Measurements from ENCODE around the gene SERHL2. TPM values are rescaled to one million over a fixed set of nuclear protein-coding genes. Genes with fewer than 3 reads are reported as not detected.
"Not testable (repeated sequence)": the region's sequence is repeated elsewhere in the genome, so short reads cannot be mapped to it uniquely, and the experiment has no call there.

The SERHL2 gene
- total RNA-seq, result 5.6 TPM

GRCh38 chr22:42553475-42554361 is at the start of gene SERHL2:
SERHL2 (plus strand) TSS chr22:42553956; CDS start chr22:42554021, 65 bp downstream.
- peak; percentile 67 for DNase-seq

- not testable (repeated sequence) for DNase-seq
Observed at GRCh38 chr22:42508327-42508974, 45.3 kb upstream of the SERHL2 start.

GRCh38 chr22:42508975-42509364 is 44.8 kb upstream of the SERHL2 start:
- not testable (repeated sequence) for DNase-seq

- no peak for DNase-seq
Observed at GRCh38 chr22:42509548-42509947, 44.2 kb upstream of the SERHL2 start.

GRCh38 chr22:42511401-42511891 is 42.3 kb upstream of the SERHL2 start:
- no peak for DNase-seq

- not testable (repeated sequence) for DNase-seq
Observed at GRCh38 chr22:42512273-42512990, 41.3 kb upstream of the SERHL2 start.

GRCh38 chr22:42514331-42514730 is 39.4 kb upstream of the SERHL2 start:
- DNase-seq, result not testable (repeated sequence)

- not testable (repeated sequence) for DNase-seq
Observed at GRCh38 chr22:42515304-42515703, 38.5 kb upstream of the SERHL2 start.

GRCh38 chr22:42515896-42516295 is 37.9 kb upstream of the SERHL2 start:
- no peak for DNase-seq

- not testable (repeated sequence) for DNase-seq
Observed at GRCh38 chr22:42517103-42517502, 36.7 kb upstream of the SERHL2 start.

GRCh38 chr22:42518638-42519524 is 34.9 kb upstream of the SERHL2 start:
- not testable (repeated sequence) for DNase-seq

GRCh38 chr22:42519525-42520401 is 34.0 kb upstream of the SERHL2 start, which contains the start of gene RRP7A:
RRP7A (minus strand) TSS chr22:42519796; CDS start chr22:42519786, 10 bp downstream.
- peak; percentile 74 for DNase-seq

- DNase-seq, result no peak
Observed at GRCh38 chr22:42521228-42521546, 32.6 kb upstream of the SERHL2 start.

- DNase-seq, result no peak
Observed at GRCh38 chr22:42522546-42522945, 31.2 kb upstream of the SERHL2 start.

- DNase-seq, result no peak
Observed at GRCh38 chr22:42528591-42529307, 25.0 kb upstream of the SERHL2 start.

- not testable (repeated sequence) for DNase-seq
Observed at GRCh38 chr22:42529435-42529834, 24.3 kb upstream of the SERHL2 start.

GRCh38 chr22:42531401-42532084 is 22.2 kb upstream of the SERHL2 start:
- DNase-seq, result not testable (repeated sequence)

- DNase-seq, result no peak
Observed at GRCh38 chr22:42533638-42533977, 20.1 kb upstream of the SERHL2 start.

GRCh38 chr22:42535082-42535731 is 18.5 kb upstream of the SERHL2 start:
- not testable (repeated sequence) for DNase-seq

Data from occipital lobe (tissue), 2 donors.